ENCODE results near the gene SFN.
"Not testable (repeated sequence)": the region's sequence is repeated elsewhere in the genome, so short reads cannot be mapped to it uniquely, and the experiment has no call there.

The SFN gene

DNA sequence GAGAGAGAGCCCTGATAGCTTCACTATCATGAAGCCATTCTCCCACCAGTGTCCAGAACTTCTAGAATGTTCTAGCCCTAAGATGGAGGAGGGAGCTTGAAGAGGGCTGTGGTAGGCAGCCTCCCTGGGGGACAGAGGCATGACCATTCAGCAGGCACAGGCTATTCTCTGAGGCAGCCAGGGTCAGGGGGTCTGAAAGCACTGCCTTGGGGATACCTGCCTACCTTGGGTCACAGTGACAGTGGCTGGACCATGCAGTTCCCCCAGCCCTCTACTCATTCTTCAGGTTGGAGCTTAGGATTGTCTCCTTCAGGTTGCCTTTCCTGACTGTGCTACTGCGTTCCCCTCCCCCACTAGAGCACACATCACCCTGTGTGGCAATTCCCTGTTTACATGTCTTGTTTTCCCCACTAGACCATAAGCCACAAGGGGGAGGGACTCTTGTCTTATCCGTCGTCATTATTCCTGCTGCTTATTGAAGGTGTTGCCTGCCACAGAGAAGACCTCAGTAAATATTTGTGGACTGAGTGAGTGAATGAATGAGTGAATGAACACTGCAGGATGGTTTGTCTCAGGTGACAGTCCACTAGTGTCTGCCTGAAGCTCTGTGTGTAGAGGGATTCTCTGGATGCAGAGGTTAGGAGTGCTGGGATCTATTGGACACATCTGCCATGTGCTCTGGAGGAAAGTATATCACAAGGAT, 31.3 kb upstream of the SFN start:
- TF ChIP-seq, protein P1, sequence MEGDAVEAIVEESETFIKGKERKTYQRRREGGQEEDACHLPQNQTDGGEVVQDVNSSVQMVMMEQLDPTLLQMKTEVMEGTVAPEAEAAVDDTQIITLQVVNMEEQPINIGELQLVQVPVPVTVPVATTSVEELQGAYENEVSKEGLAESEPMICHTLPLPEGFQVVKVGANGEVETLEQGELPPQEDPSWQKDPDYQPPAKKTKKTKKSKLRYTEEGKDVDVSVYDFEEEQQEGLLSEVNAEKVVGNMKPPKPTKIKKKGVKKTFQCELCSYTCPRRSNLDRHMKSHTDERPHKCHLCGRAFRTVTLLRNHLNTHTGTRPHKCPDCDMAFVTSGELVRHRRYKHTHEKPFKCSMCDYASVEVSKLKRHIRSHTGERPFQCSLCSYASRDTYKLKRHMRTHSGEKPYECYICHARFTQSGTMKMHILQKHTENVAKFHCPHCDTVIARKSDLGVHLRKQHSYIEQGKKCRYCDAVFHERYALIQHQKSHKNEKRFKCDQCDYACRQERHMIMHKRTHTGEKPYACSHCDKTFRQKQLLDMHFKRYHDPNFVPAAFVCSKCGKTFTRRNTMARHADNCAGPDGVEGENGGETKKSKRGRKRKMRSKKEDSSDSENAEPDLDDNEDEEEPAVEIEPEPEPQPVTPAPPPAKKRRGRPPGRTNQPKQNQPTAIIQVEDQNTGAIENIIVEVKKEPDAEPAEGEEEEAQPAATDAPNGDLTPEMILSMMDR (IDR thresholded peaks at IDR 0.05; ENCODE audit: borderline replicate concordance, insufficient read depth, low read depth, low read length): no peak
- no peak overlapping the region for H3K4me3 ChIP-seq (ENCODE audit: low read depth, low read length)

DNA sequence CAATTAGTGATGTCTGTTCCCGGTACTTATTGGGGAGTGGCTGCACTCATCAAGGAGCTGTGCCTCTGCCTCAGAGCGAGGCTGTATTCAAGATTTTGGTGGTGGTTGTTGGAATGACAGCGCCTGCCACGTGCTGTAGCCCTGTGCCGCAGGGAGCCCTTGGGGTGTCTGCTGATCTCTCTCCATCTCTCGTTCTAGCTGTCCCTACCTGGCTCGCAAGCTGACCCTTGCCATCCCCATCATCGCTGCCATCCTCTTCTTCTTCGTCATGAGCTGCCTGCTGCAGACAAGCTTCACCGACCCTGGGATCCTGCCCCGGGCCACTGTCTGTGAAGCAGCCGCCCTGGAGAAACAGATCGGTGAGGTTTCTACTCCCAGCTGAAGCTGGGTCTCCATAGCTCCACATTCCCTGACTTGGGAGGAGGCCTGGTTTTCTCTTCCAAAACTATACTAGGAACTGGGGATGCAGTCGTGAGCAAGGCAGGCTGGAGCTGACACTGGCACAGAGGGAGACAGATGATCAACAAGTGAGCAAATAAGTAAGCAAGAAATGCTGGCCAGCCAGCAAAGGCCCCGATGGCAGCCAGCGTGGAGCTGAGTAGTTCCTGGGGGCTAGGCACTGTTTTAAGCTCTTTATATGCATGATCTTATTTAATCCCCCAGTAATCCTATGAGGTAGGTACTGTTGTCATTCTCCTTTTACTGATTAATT, 30.5 kb upstream of the SFN start:
- no peak overlapping the region for H3K4me3 ChIP-seq (ENCODE audit: low read depth, low read length)
- TF ChIP-seq, protein P1 (IDR thresholded peaks at IDR 0.05; ENCODE audit: borderline replicate concordance, insufficient read depth, low read depth, low read length): no peak

DNA sequence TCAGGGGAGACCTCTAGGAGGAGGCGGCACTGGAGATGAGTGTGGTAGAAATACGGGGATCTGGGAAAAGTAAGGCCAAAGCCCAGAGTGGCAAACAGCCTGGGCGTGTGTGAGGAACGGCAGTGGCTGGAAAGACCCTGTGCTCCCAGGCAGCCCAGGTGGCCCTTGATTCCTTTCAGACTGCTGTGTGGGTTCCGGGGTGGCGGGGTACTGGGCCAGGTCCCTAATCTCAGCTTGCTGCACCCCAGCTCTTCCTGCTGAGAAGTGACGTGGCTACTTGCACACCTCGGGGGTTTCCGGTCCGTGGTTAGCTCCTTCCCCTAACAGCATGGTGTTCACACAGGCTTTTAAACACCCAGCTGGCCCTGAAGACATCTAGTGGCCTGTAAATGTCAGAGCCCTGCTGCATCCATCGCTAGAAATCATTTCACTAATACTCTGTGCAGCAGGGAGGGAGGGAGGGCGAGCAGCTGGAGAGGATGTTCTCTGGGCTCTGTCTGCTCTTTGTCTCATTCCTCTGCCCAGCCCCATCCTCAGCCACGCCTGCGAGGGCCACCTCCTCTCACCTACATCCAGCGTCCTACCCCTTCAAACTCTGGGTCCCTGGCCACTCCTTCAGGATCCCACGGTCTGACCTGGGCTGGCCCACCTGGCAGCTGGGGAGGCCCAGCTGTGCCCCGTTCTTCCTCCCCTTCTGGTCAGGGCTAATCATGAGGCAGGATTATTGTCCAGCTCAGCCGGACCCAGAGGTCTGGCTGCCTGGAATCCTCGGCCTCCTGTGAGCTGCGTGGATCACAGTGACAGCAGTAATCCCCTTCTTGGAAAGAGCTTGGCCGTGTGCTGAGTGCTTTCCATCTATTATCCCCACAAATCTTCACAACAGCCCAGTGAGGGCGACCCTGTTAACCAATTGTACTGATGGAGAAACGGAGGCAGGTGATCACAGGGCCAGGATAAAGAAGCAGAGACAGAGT, 29.2 kb upstream of the SFN start:
- TF ChIP-seq, protein P1 (IDR thresholded peaks at IDR 0.05; ENCODE audit: borderline replicate concordance, insufficient read depth, low read depth, low read length): peak; percentile 50
- peak overlapping the region; percentile 36 for H3K4me3 ChIP-seq (ENCODE audit: low read depth, low read length)

DNA sequence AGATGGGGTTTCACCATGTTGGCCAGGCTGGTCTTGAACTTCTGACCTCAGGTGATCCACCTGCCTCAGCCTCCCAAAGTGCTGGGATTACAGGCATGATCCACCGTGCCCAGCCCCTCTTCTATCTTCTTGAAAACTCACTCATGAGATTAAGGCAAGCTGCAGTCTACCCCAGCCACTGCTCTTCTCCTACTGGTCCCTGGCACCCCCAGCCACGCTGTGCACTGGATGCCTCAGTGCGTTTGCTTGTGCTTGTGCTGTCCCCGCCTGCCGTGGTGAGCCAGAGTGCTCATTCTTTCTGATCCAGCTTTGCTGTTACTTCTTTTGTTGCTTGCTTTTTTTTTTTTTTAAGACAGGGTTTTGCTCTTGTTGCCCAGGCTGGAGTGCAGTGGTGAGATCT, 25.3 kb upstream of the SFN start:
- H3K4me3 ChIP-seq (ENCODE audit: low read depth, low read length): not testable (repeated sequence)

DNA sequence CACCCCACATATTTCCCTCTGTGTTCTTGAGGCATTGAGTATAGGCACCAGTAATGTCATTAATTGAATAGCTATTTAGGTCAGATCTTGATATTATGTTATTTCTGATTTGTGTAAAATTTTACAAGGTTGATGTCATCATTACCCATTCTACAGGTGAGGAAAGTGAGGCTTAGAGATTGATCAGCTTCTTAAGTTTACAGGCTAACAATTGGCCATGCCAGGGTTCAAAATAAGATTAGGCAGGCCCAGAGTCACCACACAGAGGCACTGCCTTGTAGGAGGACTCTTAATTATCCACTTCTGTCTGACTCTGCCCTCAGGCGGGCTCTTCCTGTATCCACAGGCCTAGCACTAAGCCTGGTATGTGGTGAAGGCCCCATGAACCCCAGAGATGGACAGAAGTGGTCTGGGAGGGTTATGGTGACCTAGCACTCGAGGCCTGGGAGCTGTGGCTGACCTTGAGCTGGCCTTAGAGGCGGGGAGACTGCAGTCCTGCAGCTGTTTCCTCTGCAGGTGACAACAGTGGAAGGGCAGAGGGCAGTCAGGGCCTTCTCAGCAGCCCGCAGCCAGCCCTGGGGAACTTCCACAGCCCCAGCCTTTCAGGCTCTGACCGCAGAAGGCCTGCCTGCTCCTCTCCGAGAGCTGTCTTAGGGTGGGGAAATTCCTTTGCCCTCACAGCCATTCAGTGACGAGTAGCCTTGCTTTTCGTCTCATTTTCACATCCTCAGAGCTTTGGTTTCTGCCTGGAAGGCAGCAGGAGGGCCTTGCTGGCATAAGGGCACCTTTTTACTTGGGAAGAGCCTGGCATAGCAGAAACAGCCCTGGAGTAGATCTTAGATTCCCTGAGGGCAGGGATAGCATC, 24.2 kb upstream of the SFN start:
- TF ChIP-seq, protein P1 (IDR thresholded peaks at IDR 0.05; ENCODE audit: borderline replicate concordance, insufficient read depth, low read depth, low read length): no peak
- H3K4me3 ChIP-seq (ENCODE audit: low read depth, low read length): no peak overlapping the region

DNA sequence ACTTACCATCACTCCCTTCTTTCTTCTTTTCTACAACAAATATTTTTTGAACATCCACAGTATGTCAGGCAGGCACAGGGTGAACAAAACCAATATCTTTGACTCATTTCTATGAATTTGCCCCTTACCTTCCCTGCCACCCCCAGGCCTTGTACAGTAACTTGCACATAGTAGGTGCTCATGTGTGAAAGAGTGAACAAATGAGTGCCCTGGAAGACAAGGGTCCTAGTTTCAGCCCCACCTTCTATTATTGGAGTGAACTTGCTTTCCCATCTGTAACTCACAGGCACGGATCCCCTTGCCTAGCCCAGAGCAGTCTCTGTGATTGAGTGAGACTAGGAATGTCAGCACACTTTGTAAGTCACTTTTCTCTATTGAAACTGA, 23.6 kb upstream of the SFN start:
- TF ChIP-seq, protein P1 (IDR thresholded peaks at IDR 0.05; ENCODE audit: borderline replicate concordance, insufficient read depth, low read depth, low read length): no peak
- no peak overlapping the region for H3K4me3 ChIP-seq (ENCODE audit: low read depth, low read length)
